Measurements from ENCODE around the gene INSL3.
A peak's percentile ranks its signal among the peaks of the same experiment; 100 is the strongest.

Gene INSL3, protein sequence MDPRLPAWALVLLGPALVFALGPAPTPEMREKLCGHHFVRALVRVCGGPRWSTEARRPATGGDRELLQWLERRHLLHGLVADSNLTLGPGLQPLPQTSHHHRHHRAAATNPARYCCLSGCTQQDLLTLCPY

DNA sequence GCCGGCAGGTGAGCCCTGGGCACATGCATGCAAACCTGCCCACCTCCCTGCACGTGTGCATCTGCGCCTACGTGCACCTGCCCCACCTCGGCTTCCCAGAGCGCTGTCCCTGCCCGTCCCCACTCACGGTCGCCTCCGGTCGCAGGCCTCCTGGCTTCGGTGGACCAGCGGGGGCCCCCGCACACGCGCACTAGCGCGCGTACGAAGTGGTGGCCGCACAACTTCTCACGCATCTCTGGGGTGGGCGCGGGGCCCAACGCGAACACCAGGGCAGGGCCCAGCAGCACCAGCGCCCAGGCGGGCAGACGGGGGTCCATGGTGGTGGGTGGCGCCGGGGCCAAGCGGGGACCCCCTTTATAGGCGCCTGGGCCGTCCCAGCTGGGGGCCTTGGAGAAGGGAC lies at the start of gene INSL3:
Gene INSL3 (minus strand): TSS at position 330 of the 400 bp plus-strand sequence. CDS start 13 bp downstream, at position 317.
- Histone ChIP-seq H3K4me1 (ENCODE audit: insufficient read depth, low read length) (no peaks in the 10 kb centered on the region), H2AFZ (ENCODE audit: low read depth, low read length) (no peak within 1 kb of the TSS), H3K9me3 (ENCODE audit: low read length) (no peaks in the 10 kb centered on the region), H3K27me3 (ENCODE audit: insufficient read depth, low read length) (peaks cover 4% of the 10 kb centered on the region), H3K4me3 (ENCODE audit: low read length) (no peak within 1 kb of the TSS), H3K36me3 (ENCODE audit: insufficient read depth, low read length) (no peaks in the 10 kb centered on the region)

DNA sequence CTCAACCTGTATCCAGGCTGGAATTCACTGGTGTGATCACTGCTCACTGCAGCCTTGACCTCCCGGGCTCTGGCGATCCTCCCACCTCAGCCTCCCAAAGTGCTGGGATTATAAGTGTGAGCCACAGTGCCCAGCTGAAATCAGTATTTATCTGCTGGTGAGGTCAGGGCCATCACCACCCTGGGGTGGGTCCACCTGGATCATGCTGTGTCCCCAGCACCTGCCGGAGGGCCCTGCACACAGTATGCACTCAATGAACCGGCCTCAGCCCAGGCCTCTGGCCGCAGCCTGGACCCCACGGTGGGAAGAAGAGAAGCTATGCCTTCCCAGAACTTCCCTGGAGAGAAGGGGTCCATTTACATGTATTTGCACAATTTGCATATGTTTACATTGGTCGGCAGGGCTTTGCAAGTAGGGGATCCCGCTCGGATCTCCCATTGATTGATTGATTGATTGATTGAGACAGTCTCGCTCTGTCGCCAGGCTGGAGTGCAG lies 47.8 kb upstream of the INSL3 start:
- no peaks in the 10 kb centered on the region for H3K9me3 ChIP-seq (ENCODE audit: low read length)
- H2AFZ ChIP-seq (ENCODE audit: low read depth, low read length) = no peak overlapping the region
- peaks cover 4% of the 10 kb centered on the region for H3K4me1 ChIP-seq (ENCODE audit: insufficient read depth, low read length)
- H3K36me3 ChIP-seq (ENCODE audit: insufficient read depth, low read length) = peaks cover 12% of the 10 kb centered on the region
- peaks cover 29% of the 10 kb centered on the region for H3K27me3 ChIP-seq (ENCODE audit: insufficient read depth, low read length)
- H3K4me3 ChIP-seq (ENCODE audit: low read length) = no peak overlapping the region

DNA sequence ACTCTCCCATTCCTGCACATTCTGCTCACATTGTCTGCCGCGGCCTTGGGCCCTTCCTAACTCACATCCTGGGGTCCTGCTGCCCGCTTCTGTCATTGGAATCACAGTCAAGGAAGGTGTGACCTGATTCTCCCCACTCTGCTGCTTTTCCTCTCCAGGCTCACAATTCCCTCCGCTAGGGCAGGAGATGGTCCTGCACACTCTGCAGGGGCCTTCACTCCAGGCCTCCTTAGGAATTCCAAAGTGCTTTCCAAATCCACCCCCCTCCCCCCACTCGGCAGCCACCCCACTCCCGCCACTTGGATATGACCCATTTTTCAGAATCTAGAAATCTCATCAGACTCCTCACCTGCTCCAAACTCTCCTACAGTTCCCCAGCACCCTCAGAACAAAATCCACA lies 47.4 kb upstream of the INSL3 start:
- Histone ChIP-seq H2AFZ (ENCODE audit: low read depth, low read length) (no peak overlapping the region), H3K4me3 (ENCODE audit: low read length) (no peak overlapping the region), H3K9me3 (ENCODE audit: low read length) (no peaks in the 10 kb centered on the region), H3K4me1 (ENCODE audit: insufficient read depth, low read length) (peaks cover under 1% of the 10 kb centered on the region), H3K27me3 (ENCODE audit: insufficient read depth, low read length) (peaks cover 26% of the 10 kb centered on the region), H3K36me3 (ENCODE audit: insufficient read depth, low read length) (peaks cover 17% of the 10 kb centered on the region)

DNA sequence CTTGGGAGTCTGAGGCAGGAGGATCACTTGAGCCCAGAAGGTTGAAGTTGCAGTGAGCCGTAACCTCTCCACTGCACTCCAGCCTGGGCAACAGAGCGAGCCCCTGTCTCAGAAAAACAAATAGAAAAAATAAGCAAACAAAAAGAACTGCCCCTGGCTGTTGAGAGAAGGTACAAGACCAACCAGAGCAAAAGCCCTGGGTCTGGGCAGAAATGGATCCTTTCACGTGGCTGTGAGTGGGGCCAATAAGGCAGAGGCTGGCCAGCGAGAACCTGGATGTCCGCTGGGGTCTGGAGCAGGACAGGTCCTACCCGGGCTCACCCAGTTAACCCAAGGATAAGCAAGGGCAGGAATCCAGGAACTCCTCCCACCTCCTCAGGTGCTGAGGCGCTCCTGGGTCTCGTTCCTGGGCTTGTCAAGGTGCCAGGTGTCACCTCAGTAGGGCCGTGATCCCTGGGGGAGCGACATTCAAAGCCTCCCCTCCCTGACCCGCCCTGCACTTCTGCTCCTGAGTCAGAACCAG lies 45.7 kb upstream of the INSL3 start:
- Histone ChIP-seq H2AFZ (ENCODE audit: low read depth, low read length) (no peak overlapping the region), H3K4me1 (ENCODE audit: insufficient read depth, low read length) (no peaks in the 10 kb centered on the region), H3K9me3 (ENCODE audit: low read length) (no peaks in the 10 kb centered on the region), H3K27me3 (ENCODE audit: insufficient read depth, low read length) (peaks cover 13% of the 10 kb centered on the region), H3K4me3 (ENCODE audit: low read length) (no peak overlapping the region), H3K36me3 (ENCODE audit: insufficient read depth, low read length) (peaks cover 33% of the 10 kb centered on the region)

DNA sequence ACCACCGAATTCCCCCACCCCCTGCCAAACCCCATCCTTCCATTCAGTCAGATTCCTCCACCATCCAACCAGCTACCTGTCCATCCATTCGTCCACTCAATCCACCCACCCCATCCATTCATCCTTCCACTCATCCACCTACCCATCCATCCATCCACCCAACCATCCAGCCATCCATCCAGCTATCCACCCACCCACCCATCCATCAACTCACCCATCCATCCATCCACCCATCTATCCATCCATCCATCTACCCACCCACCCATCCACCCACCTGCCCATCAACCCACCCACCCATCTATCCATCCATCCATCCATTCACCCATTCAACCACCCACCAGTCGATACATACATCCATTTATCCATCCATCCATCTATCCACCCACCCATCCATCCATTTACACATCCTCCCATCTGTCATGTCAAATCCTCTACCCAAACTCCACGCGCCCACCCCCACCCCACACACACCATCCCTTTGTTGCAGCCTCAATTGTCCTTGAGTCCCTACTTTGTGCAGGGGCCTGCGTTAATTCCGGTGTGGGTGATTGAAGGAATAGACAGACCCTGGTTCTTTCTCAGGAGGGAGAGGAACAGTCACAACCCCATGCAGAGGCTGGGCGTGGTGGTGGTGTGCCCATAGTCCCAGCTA lies 45.1 kb upstream of the INSL3 start:
- peaks cover 39% of the 10 kb centered on the region for H3K36me3 ChIP-seq (ENCODE audit: insufficient read depth, low read length)
- H2AFZ ChIP-seq (ENCODE audit: low read depth, low read length) = no peak overlapping the region
- H3K4me1 ChIP-seq (ENCODE audit: insufficient read depth, low read length) = peaks cover 4% of the 10 kb centered on the region
- peaks cover 7% of the 10 kb centered on the region for H3K27me3 ChIP-seq (ENCODE audit: insufficient read depth, low read length)
- no peak overlapping the region for H3K4me3 ChIP-seq (ENCODE audit: low read length)
- H3K9me3 ChIP-seq (ENCODE audit: low read length) = no peaks in the 10 kb centered on the region

DNA sequence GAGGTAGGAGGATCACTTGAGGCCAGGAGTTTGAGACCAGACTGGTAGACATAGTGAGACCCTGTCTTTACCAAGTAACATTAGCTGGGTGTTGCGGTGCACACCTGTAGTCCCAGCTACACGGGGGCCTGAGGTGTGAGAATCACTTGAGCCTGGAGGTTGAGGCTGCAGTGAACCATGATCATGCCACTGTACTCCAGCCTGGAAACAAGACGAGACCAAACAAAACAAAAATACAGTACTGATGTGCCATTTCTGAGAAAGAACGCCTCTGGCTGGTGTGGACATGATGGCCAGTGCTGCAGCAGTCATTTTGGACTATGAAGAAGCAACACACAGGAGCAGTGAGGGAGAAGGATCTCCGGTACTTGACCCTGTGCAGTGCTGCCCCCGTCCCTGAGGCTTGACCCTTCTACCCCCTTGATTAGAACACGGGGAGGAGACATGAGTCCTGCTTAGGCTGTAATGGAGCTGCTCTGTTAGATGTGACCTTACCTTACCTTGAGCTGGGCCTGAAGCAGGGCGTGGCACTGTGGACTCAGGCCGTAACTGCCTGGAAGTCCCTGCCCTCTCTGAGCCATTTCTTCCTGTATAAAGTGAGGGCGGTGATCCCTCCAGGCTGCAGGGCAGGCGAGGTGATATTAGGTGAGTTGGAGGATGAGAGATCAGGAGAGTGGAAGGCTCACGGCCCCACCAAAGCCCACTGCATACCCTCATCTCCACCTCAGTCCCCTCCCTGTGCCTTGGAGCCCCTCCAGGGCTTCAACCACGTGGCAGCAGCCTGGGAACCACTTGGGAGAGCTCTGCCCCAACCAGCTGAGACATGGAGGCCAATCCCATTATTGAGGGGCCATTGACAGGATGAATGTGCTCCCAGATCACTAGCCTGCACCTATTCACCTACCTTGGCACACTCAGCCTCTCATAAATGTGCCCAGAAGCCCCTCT lies 44.3 kb upstream of the INSL3 start:
- Histone ChIP-seq H3K9me3 (ENCODE audit: low read length) (no peaks in the 10 kb centered on the region), H3K36me3 (ENCODE audit: insufficient read depth, low read length) (peaks cover 45% of the 10 kb centered on the region), H3K27me3 (ENCODE audit: insufficient read depth, low read length) (no peaks in the 10 kb centered on the region), H3K4me1 (ENCODE audit: insufficient read depth, low read length) (peaks cover 11% of the 10 kb centered on the region), H2AFZ (ENCODE audit: low read depth, low read length) (no peak overlapping the region), H3K4me3 (ENCODE audit: low read length) (no peak overlapping the region)

DNA sequence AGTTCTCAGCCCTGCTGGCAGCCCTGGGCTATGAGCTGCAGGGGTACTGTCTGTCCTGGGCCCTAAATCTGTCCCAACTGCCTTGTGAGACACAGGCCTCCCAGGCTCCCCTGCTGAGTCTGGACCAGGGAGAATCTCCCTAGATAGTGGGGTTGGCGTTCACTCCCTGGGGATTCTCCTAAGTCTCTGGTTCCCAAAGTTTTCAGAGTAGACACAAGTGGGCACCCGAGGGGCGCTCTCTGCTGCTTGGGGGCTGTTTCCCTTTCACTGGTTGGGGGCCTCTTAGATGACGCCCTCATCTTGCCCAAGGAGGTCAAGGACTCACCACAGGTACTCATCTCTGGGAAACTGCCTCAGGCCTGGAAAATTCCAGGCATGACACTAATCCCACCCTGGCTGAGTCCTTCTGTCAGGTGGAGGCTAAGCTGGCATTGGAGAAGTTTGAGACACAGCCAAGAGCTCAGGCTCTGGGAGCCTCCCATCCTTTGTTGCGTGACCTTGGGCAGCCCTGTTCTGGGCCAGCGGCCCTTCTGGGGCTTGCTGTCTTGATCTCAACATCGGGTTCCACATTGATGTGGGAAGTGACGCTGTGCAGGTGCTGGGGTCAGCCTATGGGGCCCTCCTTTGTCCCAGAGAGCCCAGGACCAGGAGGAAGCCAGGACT lies 42.3 kb upstream of the INSL3 start:
- H2AFZ ChIP-seq (ENCODE audit: low read depth, low read length) = no peak overlapping the region
- H3K4me1 ChIP-seq (ENCODE audit: insufficient read depth, low read length) = peaks cover 15% of the 10 kb centered on the region
- no peaks in the 10 kb centered on the region for H3K9me3 ChIP-seq (ENCODE audit: low read length)
- peaks cover 46% of the 10 kb centered on the region for H3K36me3 ChIP-seq (ENCODE audit: insufficient read depth, low read length)
- no peak overlapping the region for H3K4me3 ChIP-seq (ENCODE audit: low read length)
- no peaks in the 10 kb centered on the region for H3K27me3 ChIP-seq (ENCODE audit: insufficient read depth, low read length)

DNA sequence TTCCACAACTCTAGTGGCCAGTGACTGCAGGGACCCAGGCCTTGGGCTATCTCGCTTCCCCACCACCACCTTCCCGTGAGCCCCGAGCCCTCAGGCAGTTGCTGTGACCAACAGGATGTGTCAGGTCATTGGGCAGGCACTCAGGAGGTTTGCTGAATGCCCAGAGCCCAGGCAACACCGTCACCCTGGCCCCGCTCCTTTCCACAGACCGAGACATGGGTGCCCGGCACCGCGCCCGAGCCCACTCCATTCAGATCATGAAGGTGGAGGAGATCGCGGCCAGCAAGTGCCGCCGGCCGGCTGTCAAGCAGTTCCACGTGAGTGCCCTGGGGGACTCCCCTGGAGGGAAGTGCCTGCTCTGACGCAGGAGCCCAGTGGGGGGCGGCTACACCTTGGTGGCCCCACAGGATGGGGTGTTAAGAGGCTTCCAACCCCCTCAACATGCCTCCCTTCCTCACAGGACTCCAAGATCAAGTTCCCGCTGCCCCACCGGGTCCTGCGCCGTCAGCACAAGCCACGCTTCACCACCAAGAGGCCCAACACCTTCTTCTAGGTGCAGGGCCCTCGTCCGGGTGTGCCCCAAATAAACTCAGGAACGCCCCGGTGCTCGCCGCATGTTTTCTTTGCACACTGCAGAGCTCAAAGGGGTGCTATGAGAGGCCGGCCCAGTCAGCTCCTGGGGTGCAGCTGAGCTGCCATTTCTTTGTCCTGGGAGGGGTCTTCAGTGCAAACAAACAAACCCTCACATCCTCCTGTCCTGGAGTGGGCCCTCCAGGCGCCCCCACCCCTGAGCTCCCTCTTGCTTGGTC lies 41.6 kb upstream of the INSL3 start:
- peaks cover 46% of the 10 kb centered on the region for H3K36me3 ChIP-seq (ENCODE audit: insufficient read depth, low read length)

DNA sequence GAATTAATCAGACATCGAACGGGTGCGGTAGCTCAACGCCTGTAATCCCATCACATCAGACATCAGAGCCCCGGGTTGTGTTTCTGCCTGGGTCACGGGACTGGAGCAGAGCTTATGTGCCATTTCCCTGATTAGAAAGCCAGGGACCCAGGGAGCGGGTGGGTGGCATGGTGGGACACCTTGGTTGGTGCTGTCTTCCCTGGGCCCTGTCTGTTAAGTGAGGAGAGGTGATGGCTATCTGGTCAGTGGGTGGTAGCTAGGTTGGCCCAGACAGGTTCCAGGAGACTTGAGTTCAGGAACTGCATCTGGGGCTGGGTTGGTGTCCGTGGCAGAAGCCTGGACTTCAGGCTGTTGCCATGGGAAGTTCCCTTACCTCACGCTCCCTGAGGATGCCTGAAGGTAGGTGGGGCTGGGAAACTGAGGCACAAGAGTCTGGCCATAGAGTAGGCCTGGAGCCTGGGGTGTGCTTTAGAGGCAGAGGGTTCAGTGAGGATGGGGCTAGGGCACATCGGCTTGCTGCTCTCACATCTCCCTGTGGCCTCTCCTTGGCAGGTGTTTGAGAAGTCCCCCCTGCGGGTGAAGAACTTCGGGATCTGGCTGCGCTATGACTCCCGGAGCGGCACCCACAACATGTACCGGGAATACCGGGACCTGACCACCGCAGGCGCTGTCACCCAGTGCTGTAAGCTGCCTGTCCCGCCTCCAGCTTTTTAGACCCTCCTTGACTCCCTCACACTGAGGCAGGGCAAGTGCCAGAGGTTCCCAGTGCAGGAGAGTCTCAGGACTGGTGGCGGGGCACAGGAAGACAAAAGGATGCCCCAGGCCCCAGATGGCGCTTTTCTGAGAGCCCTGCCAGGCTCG lies 40.5 kb upstream of the INSL3 start:
- Histone ChIP-seq H2AFZ (ENCODE audit: low read depth, low read length) (no peak overlapping the region), H3K27me3 (ENCODE audit: insufficient read depth, low read length) (no peaks in the 10 kb centered on the region), H3K4me1 (ENCODE audit: insufficient read depth, low read length) (peaks cover 15% of the 10 kb centered on the region), H3K36me3 (ENCODE audit: insufficient read depth, low read length) (peaks cover 46% of the 10 kb centered on the region), H3K9me3 (ENCODE audit: low read length) (no peaks in the 10 kb centered on the region), H3K4me3 (ENCODE audit: low read length) (peak overlapping the region; percentile 99)

More for the DNA sequence above, 41.6 kb upstream of the INSL3 start:
- Histone ChIP-seq H3K4me1 (ENCODE audit: insufficient read depth, low read length) (peaks cover 15% of the 10 kb centered on the region), H3K9me3 (ENCODE audit: low read length) (no peaks in the 10 kb centered on the region), H3K27me3 (ENCODE audit: insufficient read depth, low read length) (no peaks in the 10 kb centered on the region), H2AFZ (ENCODE audit: low read depth, low read length) (no peak overlapping the region), H3K4me3 (ENCODE audit: low read length) (no peak overlapping the region)

DNA sequence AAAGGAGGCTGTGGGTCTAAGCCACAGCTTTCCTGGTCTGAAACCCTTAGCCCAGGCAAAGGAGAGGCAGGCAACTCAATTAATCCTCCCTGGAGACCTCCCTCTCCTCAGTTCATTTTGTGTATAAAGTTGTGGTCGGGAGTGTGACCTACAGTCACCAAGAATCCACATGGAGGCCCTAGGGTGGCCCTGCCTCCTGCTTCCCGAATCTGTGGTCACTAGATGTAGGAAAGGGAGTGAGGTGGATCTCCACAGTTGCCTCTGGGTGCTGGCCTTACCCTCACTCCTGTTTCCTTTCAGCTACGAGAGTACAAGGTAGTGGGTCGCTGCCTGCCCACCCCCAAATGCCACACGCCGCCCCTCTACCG lies 39.7 kb upstream of the INSL3 start:
- H3K4me1 ChIP-seq (ENCODE audit: insufficient read depth, low read length) = peaks cover 15% of the 10 kb centered on the region
- H2AFZ ChIP-seq (ENCODE audit: low read depth, low read length) = no peak overlapping the region
- H3K9me3 ChIP-seq (ENCODE audit: low read length) = no peaks in the 10 kb centered on the region
- H3K4me3 ChIP-seq (ENCODE audit: low read length) = peak overlapping the region; percentile 99
- H3K27me3 ChIP-seq (ENCODE audit: insufficient read depth, low read length) = no peaks in the 10 kb centered on the region
- H3K36me3 ChIP-seq (ENCODE audit: insufficient read depth, low read length) = peaks cover 46% of the 10 kb centered on the region

DNA sequence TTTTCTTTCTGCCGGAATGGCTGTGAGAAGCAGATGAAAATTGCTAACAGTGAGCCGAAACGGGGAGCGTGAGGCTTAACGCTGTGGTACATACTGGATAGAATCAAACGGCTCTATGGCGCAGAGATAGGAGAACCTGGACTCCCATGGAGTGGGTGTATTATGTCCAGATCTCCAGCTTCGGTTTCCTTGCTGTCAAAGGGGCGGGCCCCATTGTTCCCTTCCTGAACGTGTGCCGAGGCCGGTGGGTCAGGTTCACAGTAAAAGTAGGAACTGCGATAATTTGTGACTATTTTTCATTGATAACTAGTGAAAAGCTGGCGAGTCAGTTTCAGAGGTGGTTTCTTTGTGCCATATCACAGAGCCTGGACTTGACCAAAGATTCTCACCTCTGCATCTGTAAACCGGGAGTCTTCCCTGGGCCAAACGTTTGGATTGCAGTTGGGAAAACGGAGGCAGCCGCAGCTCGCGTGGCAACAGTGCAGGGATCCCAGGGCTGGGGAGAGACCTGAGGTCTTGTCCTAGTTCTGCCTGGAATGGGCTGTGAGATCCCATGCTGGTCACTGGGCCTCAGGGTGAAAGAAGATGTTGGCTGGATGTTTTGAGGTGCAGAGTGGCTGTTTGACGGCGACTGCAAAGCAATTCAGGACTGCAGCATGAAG lies 39.1 kb upstream of the INSL3 start:
- Histone ChIP-seq H3K27me3 (ENCODE audit: insufficient read depth, low read length) (no peaks in the 10 kb centered on the region), H3K4me1 (ENCODE audit: insufficient read depth, low read length) (peaks cover 15% of the 10 kb centered on the region), H3K9me3 (ENCODE audit: low read length) (no peaks in the 10 kb centered on the region), H3K4me3 (ENCODE audit: low read length) (peak overlapping the region; percentile 99), H2AFZ (ENCODE audit: low read depth, low read length) (no peak overlapping the region), H3K36me3 (ENCODE audit: insufficient read depth, low read length) (peaks cover 43% of the 10 kb centered on the region)

All from neuron (in vitro differentiated cells).